Measurements from ENCODE around the gene E2F2. TPM values are rescaled to one million over a fixed set of nuclear protein-coding genes. Genes with fewer than 3 reads are reported as not detected.

The E2F2 gene
- total and polyA plus RNA-seq, 12 donors = 0.07 to 3.7 (median 0.35) TPM; not detected in 1

DNA sequence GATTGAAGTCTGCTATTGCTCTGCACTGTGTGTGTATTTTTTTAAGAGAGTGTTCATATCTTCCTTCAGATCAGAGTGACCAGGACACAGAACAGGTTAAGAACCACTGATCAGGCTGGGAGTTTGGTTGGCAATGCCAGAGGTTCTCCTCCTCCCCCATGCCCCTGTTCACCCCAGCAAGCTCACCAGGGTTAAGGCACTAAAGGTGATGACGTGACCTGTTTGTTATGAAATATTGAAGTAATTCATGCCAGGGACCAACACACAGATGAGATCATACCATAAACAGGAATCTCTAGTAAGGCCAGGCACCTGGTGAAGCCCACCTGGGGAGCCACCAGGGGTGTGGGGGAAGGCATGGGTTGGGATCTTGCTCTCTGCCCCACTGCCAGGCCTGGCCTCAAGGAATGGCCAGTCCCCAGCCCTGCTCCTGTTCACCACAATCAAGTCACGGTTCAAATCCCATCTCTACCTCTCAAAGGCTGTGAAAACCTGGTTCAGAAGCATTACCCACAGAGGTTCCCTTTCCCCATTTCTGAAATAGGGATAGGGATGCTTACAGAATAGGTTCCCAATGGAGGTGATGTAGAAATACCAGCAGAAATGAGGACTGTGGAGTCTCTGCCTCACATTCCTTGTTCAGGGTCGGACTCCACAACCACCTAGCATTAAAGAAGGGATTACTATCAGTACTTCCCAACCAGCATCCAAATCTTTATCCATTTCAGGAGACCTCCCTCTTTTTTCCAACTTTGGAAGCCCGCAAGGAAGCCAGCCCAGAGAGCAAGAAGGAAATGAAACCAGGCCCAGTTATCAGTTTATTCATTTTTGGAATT is 25.8 kb upstream of the E2F2 start:
- no peak for TF ChIP-seq POLR2A (IDR thresholded peaks at IDR 0.05)
- TF ChIP-seq, protein P1, sequence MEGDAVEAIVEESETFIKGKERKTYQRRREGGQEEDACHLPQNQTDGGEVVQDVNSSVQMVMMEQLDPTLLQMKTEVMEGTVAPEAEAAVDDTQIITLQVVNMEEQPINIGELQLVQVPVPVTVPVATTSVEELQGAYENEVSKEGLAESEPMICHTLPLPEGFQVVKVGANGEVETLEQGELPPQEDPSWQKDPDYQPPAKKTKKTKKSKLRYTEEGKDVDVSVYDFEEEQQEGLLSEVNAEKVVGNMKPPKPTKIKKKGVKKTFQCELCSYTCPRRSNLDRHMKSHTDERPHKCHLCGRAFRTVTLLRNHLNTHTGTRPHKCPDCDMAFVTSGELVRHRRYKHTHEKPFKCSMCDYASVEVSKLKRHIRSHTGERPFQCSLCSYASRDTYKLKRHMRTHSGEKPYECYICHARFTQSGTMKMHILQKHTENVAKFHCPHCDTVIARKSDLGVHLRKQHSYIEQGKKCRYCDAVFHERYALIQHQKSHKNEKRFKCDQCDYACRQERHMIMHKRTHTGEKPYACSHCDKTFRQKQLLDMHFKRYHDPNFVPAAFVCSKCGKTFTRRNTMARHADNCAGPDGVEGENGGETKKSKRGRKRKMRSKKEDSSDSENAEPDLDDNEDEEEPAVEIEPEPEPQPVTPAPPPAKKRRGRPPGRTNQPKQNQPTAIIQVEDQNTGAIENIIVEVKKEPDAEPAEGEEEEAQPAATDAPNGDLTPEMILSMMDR (IDR thresholded peaks at IDR 0.05) = no peak
- no peaks in the 10 kb centered on the region for H3K9me3 ChIP-seq (replicated peaks in 1 of 3)
- H3K4me1 ChIP-seq (replicated peaks in 1 of 2) = peaks cover 19 to 39% of the 10 kb centered on the region in 2 donors
- H3K27me3 ChIP-seq = no peaks in the 10 kb centered on the region
- DNase-seq = no peak
- H3K27ac ChIP-seq = peak overlapping the region in 4 of 5 donors; percentile 13 to 91 (median 82)
- intact Hi-C loops (cut with DNase I) = no loop called here
- peak overlapping the region in 1 of 4 donors; percentile 64 for H3K4me3 ChIP-seq
- WGBS, 4 donors = 60 to 75% (median 69%) methylated on average over 4 of the region's 4 CpGs
- no peaks in the 10 kb centered on the region for H3K36me3 ChIP-seq (replicated peaks in 1 of 2)

DNA sequence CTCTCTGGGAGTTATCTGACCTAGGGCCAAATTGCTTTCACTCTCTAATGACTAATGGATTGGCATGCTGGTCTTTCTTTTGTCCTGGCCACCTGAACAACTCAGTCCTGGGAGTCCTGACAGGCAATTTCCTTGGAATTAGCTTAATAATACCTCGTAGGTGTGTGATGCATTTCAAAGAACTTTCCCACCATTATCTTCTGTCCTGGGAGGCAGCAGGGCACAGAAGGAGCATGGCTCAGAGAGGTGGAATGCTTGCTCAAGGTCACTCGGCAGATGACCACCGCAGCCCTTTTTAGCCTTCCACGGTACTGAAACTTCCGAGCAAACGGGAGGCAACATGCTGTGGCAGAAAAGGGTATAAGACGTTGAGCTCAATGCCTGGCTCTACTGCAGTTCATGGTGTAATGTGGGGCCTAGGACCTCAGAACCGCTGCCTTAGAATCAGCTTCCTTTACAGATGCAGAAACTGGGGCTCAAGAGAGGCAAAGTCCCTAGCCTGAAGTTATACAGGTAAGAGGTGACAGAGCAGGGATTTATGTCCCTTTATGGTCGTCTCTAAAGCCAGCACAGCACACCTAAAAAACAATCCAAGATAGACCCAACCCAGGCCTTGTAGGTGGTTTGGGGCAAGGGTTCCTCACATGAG is 25.1 kb upstream of the E2F2 start:
- intact Hi-C loops (cut with DNase I) = no loop called here
- Histone ChIP-seq H3K4me3 (peak overlapping the region in 1 of 4 donors; percentile 64), H3K27me3 (no peaks in the 10 kb centered on the region), H3K27ac (peak overlapping the region in 4 of 5 donors; percentile 13 to 91 (median 74)), H3K4me1 (replicated peaks in 1 of 2) (peaks cover 19 to 32% of the 10 kb centered on the region in 2 donors), H3K9me3 (replicated peaks in 1 of 3) (no peaks in the 10 kb centered on the region), H3K36me3 (replicated peaks in 1 of 2) (no peaks in the 10 kb centered on the region)
- WGBS, 4 donors = 38 to 56% (median 47%) methylated on average over 9 of the region's 9 CpGs
- DNase-seq = peak in 2 of 7 donors; percentile 43 to 61
- peak; percentile 12 to 34 for TF ChIP-seq POLR2A (IDR thresholded peaks at IDR 0.05)
- TF ChIP-seq, protein P1 (IDR thresholded peaks at IDR 0.05) = no peak

DNA sequence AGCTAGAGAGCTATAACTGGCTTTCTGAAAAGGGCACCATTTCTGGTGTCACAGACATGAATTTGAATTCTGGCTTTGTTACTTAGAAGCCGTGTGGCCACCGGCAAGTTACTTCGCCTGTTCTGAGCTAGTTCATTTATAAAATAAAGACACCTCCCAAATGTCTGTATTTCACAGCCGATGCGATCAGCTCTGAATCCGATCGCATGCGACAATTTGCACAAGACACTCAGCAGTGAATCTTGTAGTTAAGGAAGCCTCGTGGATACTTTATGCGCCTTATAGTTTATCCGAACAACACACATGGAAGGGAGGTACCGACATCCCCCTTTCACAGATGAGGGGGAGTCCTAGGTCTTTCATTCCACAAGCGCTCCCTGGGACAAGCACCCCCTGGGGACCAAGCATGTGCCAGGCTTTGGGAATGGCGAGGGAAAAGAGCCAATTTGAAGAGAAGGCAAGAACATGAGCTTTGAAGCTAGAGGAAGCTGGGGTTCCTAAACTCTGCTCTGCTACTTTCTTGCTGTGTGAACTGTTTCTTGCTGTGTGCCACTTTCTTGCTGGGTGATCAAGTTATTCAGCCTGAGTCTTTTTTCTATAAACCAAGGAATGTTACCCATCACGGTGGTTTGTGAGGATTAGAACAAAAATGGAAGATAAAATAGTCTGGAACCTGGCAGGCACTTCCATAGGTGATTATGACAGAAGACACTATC is 24.4 kb upstream of the E2F2 start:
- peaks cover 18 to 25% of the 10 kb centered on the region in 2 donors for H3K4me1 ChIP-seq (replicated peaks in 1 of 2)
- intact Hi-C loops (cut with DNase I) = no loop called here
- DNase-seq = no peak
- no peaks in the 10 kb centered on the region for H3K36me3 ChIP-seq (replicated peaks in 1 of 2)
- no peaks in the 10 kb centered on the region for H3K9me3 ChIP-seq (replicated peaks in 1 of 3)
- H3K4me3 ChIP-seq = peak overlapping the region in 1 of 4 donors; percentile 64
- peak in 1 of 2 donors; percentile 1 for TF ChIP-seq POLR2A (IDR thresholded peaks at IDR 0.05)
- TF ChIP-seq, protein P1 (IDR thresholded peaks at IDR 0.05) = peak in 1 of 6 experiments; percentile 9
- H3K27me3 ChIP-seq = no peaks in the 10 kb centered on the region
- peak overlapping the region in 4 of 5 donors; percentile 13 to 91 (median 74) for H3K27ac ChIP-seq
- 27 to 37% (median 37%) methylated on average over 14 to 15 of the region's 15 CpGs for WGBS, 4 donors
